Superior temporal gyrus (tissue), 1 donor: ENCODE measurements around the gene HIPK1.

Experiments used
- DNase-seq: peaks from one replicate; pipeline ENCODE4 v3.0.0-alpha.2; 2016; ENCODE audit errors: extremely low spot score

The HIPK1 gene

DNA sequence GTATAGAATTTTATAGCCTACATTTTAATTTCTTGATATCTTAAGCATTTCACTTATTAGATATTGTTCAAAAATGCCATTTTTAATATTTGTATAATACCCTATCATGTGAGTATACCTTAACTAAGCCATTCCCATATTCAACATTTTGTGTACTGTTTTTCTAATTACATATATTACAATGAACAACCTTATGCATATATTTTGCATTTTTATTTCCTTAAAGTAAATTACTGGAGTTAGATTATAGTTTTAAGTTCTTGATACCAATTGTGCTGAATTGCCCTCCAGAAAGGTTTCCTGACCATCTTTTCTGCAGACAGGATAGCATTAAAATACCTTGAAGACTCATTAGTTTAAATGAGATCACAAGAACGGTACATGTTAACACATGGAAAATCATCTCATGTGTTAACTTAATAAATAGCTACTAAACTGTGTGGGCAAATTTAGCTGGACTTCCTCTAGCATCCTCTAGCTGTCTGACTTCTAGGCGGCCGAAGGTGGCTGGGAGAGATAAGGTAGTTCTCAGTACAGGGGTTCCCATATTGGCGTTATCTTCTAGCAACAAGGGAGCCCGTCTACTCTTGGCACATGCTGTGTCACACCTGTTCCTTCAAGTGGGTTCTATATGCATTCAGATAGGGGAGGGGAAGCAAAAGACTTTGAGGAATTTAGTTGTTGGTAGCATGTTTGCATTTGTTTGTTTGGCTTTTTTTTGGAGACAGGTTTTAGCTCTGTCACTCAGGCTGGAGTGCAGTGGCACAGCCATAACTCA is 15.0 kb upstream of the HIPK1 start:
- DNase-seq = no peak

DNA sequence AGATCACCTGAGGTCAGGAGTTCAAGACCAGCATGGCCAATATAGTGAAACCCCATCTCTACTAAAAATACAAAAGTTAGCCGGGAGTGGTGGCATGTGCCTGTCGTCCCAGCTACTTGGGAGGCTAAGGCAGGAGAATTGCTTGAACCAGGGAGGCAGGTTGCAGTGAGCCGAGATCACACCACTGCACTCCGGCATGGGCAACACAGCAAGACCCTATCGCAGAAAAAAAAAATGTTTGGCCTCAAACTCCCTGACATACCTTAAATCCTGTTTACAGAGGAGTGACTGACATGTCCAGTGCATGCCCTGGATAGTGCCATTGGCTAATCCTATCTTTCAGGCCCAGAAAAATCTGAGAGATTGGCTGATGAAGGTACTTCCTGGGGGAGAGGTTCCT is 12.2 kb upstream of the HIPK1 start:
- no peak for DNase-seq

DNA sequence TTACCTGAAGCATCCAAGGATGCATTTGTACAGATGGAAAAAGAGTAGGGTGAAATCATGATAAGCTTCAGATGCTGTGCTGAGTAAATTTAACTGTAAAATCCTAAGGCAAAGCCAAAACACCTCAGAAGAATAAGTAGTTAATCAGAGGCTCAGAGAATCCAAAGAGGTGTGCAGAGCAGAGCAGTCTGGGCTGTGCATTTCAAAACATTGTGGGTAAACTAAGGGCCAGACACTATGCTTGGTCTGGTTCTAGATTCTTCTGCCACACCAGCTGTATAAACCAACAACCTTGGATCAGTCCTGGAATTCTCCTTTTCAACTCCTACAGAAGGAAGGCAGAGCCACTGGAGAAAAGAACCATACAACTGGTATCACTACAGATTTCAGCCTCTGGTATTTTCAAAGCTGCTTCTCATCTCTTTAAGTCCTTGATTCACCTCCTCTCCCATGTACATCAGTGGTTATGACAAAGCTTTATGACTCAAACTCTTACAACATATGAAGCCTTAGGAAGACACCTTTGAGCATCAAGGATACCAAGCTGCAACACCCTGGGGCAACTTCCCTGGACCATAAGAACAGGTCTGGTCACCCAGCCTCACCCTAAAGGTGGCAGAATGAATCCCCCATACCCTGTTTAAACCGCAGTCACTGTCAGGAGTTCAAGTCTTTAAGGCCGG is 11.6 kb upstream of the HIPK1 start:
- no peak for DNase-seq

GRCh38 chr1:113918243-113918642 is 10.9 kb upstream of the HIPK1 start:
- DNase-seq = no peak

DNA sequence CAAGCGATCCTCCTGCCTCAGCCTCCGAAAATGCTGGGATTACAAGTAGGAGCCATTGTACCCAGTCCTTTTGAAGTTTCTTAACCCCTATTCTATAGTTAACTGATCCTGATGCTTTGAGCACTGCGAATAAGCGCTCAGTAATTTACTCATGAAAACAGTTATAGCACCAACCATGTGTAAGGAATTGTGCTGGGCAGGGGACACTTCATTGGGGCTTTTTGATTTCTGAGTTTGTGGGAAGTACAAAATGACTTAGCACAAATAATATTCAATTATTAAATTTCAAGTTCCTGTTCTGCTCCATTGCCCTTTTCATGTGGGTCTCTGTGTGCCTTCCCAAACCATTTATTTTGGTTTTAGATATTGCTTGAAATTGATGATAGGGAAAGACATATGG is 6.2 kb upstream of the HIPK1 start:
- DNase-seq = no peak

DNA sequence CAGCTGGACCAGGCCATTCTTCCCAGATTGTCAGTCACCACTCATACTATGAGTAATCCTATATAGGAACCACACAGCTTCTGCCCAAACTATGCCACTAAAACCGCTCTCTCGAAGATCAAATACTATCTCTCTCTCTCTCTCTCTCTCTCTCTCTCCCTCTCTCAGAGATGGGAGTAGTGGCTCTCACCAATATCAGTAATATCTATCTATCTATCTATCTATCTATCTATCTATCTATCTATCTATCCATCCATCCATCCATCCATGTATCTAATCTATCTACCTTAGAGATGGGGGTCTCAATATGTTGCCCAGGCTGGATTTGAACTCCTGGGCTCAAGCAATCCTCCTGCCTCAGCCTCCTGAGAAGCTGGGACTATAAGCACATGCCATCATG is 4.7 kb upstream of the HIPK1 start:
- no peak for DNase-seq

DNA sequence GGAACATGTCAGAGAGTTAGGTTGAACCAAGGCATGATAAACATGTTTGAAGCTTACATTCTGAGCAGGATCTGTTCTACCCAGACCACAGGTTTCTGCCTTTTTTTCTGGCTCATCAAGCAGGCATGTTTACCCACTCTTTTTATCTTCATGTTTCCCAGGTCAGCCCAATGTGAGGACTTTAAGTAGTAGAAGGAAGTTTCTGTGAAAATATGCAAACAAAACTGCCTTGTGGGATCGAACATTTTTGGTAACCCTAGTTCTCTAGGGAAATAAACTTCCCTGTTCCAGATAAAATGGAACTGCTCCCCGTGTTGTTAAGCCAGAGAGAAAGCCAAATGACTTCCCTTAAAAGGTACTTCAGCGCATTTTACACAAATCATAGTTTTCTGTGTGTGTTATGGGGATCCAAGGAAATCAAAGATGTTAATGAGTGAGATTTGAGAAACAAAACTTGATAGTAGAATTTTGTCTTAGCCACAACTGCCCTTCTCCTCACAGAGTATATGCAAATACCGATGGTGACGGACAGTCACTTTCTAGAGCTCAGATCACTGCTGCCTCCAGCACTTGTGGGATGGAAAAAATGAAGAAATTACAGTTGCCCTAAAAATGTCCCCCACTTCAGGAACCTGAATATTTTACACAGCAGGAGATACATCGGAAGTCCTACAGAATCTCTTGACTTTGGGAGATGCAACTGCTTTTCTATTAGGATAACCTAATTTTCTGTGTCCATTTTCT is 765 bp upstream of the HIPK1 start:
- peak; percentile 60 for DNase-seq

GRCh38 chr1:113929750-113930498 is 800 bp downstream of the HIPK1 start:
- DNase-seq = no peak

DNA sequence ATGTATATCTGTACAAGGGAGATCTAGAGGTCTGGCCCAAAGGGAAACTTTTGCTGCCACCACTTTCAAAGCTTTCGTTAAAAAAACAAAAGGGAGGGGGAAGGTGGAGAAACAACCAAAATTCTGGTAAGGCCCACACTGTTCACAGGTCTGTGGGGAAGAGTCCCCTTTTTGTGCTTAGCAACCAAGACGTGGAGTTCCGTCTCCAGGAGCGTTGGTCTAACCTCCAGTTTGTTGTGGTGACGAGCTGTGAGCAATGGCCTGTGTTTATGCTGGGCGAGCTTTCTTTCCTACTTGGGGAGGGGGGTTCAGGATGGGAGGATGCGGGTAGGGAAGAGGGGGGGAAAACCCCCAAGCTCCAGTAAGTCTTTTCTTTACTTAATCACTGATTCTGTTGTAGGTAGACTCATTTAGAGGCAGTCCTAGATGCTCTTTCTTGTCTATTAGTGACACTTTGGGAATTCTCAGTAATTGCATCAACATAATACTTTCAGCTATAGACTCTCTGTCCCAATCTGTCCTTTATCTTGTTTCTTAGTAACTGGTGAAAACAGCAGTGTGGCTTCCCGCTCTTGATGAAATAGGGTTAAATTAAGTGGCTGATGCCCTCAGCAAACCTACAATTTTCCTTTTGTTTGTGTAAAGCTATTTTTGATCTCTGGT is 1.5 kb downstream of the HIPK1 start:
- DNase-seq = no peak

DNA sequence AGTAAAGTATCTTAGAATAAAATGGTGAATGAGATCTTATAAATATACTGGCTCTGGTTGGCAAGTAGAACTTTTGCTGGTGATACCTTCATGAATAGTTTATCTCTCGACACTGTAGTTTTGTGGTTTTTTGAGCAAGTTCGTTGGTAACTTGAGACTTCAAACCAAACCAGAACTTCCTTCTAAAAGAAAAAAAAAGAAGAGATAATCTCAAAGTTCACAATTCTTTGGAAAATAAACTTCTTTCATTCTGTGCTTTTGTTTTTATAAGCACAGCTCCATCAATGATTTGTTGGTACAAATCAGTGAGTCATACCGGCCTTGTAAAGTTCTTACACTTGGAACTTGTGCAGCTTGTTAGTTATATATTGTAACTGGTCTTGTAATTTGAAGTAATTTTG is 2.3 kb downstream of the HIPK1 start:
- no peak for DNase-seq

DNA sequence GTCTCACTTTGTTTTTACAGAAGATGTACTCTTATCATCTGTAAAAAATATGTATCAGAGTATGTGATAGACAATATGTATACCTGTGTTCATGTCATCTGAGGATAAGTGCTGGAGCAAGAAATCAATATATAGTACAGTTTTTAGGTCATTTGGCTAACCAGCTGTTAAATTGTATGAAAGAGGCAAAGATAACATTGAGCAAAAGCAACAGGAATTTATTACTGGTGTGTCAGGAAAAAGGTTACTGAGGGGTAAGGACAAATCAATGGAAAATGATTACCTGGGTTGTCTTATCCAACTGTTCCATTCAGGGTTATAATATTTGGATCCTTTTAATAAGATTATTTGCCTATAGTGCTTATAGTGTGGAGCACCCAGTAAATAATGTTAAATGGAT is 4.9 kb downstream of the HIPK1 start:
- DNase-seq = no peak

DNA sequence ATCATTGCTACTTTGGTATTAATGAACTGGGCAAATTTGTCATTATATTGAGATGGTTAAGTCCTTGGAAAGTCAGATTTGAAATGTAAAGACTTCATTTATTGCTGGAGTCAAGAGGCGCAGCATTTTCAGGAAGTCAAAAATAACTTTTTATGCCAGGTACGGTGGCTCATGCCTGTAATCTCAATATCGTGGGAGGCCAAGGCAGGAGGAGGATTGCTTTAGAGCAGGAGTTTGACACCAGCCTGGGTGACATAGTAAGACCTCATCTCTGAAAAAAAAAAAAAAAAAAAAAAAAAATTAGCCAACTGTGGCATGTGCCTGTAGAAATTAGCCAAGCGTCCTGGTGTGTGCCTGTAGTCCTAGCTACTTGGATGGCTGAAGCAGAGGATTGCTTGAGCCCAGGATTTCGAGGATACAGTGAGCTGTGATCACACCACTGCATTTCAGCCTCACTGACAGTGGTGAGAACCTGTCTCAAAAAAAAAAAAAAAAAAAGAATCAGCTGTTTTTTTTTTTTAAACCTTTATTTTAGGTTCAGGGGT is 5.5 kb downstream of the HIPK1 start:
- DNase-seq = no peak

DNA sequence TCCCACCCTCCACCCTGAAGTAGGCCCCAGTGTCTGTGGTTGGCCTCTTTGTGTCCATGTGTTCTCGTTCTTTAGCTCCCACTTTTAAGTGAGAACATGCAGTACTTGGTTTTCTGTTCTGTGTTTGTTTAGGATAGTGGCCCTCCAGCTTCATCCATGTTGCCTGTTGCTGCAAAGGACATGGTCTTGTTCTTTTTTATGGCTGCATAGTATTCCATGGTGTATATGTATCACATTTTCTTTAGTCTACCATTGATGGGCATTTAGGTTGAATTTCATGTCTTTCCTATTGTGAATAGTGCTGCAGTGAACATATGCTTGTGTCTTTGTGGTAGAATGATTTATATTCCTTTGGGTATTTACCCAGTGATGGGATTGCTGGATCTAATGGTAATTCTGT is 6.1 kb downstream of the HIPK1 start:
- no peak for DNase-seq

- no peak for DNase-seq
Observed at GRCh38 chr1:113935970-113936369, 6.8 kb downstream of the HIPK1 start.

- DNase-seq = no peak
Observed at GRCh38 chr1:113937146-113937545, 8.0 kb downstream of the HIPK1 start.

- no peak for DNase-seq
Observed at GRCh38 chr1:113938192-113938591, 9.1 kb downstream of the HIPK1 start.

DNA sequence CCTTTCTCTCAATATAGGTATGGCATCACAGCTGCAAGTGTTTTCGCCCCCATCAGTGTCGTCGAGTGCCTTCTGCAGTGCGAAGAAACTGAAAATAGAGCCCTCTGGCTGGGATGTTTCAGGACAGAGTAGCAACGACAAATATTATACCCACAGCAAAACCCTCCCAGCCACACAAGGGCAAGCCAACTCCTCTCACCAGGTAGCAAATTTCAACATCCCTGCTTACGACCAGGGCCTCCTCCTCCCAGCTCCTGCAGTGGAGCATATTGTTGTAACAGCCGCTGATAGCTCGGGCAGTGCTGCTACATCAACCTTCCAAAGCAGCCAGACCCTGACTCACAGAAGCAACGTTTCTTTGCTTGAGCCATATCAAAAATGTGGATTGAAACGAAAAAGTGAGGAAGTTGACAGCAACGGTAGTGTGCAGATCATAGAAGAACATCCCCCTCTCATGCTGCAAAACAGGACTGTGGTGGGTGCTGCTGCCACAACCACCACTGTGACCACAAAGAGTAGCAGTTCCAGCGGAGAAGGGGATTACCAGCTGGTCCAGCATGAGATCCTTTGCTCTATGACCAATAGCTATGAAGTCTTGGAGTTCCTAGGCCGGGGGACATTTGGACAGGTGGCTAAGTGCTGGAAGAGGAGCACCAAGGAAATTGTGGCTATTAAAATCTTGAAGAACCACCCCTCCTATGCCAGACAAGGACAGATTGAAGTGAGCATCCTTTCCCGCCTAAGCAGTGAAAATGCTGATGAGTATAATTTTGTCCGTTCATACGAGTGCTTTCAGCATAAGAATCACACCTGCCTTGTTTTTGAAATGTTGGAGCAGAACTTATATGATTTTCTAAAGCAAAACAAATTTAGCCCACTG is 11.5 kb downstream of the HIPK1 start:
- no peak for DNase-seq

GRCh38 chr1:113941245-113941559 is 12.1 kb downstream of the HIPK1 start:
- DNase-seq = no peak

- no peak for DNase-seq
Observed at GRCh38 chr1:113942527-113942926, 13.4 kb downstream of the HIPK1 start.

GRCh38 chr1:113943028-113943811 is 14.1 kb downstream of the HIPK1 start:
- DNase-seq = no peak
